Measurements from ENCODE around the gene UFSP1.

UFSP1 gene

DNA sequence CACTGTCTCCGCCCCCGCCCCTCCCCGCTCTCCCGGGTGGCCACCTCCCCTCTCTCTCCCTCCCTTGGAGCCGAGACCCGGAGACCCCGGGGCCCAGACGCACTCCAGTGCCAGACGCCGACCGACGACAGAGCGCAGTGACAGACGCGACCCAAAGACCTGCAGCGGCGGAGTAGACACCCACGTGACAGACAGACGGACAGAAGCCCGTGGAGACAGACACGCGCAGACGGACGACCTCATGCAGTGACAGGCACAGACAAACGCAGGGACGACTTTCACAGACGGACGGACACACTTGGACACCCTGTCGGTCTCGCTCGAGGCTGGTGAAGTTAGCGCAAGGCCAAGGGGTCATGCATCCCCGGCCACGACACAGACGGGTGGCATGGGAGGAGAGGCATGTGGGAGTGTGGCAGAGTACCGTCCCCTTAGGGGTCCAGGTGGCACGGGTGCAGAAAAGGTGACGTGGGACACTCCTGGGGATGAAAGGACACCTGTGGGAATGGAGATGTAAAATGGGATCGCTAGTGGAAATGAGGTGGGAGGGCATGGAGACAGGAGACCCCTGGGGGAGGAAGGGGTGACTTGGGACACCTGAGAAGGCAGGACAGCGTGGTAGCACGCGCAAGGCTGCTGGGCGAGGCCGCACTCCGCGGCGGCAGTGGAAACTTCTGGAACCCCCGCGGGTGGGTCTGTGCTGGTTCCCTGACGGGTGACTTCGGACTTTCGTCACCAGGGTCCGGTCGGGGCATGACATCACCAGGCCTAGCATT, 6.6 kb upstream of the UFSP1 start:
- DNase-seq (ENCODE audit: low read depth in 2 of 2) = no peak

DNA sequence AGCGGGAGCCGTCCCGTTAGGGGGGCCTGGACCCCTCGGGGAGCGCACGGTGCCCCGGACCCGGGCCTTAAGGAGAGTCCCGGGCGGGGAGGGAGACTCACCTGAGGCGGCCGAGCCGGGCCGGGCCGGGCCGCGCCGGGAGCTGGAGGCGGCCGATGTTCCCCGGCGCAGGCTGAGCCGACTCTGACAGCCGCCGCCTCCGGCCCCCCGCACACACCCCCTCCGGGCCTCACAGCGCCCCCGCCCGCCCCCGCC, 6.1 kb upstream of the UFSP1 start, which contains the start of gene ACHE:
TSS of gene ACHE (minus strand) at position 188 of the 255 bp plus-strand sequence. CDS start 1,656 bp downstream, outside the sequence.
- no peak for DNase-seq (ENCODE audit: low read depth in 2 of 2)

DNA sequence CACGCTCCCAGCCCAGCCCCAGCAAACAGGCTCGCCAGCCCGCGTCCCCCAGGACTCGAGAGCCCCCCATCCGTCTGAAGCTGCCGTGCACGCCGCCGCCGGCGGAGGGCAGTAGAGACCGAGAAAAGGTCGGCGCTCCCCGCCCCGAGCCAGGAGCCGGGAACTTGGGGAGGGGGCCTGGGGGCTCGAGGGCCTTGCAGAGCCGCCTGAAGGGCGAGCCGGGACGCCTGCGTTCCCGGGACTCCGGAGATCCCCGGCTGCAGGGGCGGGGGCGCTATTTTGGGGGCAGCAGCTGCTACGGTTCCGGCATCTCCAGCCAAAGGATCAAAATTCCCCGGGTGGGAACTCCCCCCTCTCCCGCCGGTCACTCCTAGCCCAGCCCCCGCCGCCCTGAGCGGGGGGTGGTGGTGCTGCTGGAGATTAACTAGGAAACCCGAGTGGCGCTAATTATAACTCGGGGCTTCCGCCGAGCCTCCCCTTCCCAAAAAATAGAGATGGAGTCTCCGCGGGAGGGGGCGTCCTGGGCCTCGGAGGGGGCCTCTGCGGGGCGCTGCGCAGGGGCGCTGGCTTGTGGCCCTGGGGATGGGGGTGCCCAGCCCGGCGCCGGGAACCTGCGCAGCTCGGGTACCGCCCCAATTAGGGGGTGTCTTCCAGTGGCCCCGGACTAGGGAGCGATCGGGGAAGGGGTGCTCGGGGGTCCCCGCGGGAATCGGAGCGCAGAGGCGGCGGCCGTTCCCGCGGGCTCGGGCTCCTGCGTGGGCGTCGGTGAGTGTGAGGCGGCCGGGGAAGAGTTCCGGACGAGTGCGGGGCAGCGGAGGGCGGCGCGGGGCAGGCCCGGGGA, 5.6 kb upstream of the UFSP1 start:
- no peak for DNase-seq (ENCODE audit: low read depth in 2 of 2)

DNA sequence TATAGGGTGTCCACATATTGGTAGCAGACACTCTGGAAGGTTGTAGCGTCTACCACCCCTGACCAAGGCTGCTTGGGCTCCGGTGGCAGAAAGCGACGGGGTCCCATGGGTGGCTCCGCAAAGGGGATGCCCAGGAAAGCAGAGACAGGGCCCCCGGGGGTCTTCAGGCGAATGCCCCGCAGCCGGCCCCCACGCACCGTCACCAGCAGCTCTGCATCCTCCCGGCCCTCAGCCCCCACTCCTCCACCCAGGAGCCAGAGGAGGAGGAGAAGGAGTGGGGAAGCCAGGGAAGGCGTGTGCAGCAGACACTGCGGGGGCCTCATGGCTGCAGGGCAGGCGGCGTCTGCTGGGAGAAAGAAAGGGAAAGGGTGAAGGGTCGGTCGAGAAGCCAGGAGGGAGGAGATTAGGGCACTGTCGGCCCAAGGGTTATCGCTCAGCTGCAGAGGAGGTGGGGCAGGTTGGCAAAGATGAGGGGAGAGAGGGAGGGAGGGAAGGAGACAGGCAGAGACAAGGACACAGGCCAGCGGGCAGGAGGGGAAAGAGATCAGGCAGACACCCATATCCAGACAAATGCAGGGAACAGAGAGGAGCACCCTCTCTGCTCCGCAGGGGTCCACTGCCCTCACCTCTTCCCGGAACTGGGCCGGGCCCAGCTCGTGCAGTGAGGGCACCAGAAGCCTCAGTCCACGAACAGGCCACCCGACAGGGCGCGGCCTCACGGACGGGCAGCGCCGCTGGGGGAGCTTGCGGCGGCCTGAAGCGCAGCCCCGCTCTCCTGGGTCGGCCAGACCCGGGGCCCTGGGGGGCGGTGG, 4.6 kb upstream of the UFSP1 start:
- DNase-seq (ENCODE audit: low read depth in 2 of 2) = no peak

DNA sequence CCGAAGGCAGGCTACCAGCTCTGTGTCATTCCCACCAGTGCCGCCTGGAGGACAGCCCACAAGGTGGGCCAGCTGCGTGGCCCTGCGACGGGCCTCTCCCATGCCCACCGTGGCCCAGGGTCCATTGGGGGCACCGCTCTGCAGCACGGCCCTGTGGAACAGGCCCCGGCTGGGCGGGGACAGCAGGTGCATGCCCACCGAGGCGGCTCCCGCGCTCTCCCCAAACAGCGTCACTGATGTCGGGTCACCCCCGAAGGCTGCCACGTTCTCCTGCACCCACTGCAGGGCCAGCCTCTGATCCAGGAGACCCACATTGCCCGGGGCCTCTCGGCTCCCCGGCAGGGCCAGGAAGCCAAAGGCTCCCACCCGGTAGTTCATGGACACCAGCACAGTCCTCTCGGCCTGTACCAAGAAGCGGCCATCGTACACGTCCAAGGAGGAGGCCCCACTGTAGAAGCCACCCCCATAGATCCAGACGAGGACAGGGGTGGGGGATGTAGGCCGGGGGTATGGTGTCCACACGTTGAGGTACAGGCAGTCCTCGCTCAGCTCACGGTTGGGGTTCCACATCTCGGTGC, 3.9 kb upstream of the UFSP1 start:
- DNase-seq (ENCODE audit: low read depth in 2 of 2) = no peak

DNA sequence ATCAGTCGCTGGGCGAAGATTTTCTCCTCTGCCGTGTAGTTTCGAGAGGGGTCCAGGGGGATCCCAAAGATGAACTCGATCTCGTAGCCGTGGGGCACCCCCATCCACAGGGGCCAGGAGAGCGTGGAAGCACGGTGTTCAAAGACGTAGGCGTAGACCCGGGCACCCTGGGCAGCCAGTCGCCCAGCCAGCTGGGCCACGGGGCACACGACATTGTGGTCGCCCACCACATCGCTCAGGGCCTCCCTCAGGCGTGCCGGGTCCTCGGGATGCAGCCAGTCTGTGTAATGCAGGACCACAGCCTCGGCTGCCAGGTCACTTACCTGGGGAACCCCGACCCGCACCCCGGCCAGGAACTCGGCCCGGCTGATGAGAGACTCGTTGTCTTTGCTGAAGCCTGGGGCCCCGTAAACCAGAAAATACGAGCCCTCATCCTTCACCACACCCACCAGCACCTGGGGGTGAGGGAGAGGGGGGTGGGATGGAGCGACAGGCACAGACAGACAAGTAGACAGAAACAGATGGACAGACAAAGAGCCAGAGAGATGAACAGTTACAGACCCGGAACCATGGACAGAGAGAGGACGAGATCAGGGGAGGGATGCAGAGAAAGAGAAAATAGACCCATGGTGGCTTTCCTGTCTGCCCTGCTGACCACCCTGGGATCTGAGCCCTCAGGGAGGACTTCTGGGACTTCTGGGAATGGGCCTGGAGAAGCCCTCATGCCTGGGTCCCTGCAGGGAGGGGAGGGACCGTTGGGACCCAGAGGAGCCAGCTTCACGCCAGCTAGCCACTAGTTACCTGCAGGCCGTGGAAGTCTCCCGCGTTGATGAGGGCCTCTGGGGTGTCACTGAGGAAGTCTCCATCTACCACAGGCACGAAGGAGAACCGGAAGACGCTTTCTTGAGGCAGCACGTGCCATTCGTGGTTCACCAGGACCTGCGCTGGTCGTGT, 3.1 kb upstream of the UFSP1 start:
- no peak for DNase-seq (ENCODE audit: low read depth in 2 of 2)

DNA sequence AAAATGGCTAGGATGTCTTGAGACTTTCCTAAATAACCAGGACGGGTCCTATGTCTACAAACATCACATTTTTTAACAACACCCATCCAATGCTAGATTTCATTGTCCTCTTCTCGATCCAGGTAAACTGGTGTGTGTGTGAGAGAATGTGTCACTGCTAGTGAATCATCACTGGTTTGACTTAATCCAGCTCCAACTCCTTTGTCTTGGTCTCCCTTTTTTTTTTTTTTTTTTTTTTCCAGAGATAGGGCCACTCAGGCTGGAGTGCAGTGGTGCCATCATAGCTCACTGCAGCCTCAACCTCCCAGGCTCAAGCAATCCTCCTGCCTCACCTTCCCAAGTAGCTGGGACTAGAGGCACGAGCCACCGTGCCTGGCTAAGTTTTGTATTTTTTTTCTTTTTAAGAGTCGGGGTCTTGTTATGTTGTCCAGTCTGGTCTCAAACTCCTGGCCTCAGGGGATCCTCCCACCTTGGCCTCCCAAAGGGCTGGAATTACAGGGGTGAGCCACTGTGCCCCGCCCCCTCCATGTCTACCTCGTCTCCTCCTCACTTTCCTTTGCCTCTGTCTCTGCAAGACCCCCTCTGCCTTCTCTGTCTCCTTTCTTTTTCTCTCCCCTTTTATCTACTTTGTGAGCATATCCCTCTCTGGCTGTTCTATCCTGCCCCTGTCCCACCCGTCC, 2.2 kb upstream of the UFSP1 start:
- DNase-seq (ENCODE audit: low read depth in 2 of 2) = no peak

DNA sequence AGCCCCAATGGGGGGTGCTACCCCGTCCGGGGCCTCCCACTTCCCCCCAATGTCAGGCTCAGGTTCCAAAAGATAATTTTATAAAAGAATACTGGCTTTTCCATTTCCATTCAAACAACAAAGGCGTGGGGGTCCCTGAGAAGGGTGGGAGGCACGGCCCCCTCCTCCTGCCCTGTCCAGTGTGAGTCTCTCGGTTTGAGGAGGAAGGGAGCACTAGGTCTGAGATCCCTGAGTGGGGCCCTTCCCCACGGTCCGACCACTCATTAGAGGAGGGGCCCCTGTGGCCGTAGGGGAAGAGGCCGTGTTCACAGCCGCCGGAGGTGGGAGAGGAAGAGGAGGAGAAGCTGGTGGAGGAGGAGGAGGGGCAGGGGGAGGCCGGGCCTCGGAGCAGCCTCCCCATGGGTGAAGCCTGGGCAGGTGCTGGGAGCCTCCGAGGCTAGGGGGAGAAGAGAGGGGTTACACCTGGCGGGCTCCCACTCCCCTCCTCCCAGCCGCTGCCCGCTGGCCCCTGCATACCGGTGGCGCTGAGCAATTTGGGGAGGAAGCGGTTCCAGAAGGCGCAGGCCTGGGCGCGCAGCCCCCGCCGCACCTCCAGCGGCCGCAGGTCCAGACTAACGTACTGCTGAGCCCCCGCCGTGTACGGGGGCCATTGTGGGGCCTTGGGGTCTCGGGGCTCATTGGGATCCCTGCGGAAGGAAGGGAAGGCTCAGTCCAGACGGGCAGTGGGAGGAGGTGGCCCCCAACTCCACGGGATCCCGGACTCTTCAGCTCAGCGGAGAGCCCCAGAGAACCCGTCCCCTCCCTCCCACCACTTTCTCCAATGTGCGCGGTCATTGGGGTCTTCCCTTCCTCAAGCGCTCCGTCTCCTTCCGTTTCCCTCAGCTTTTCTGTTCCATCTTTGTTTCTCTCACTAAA, 1.4 kb upstream of the UFSP1 start:
- no peak for DNase-seq (ENCODE audit: low read depth in 2 of 2)

DNA sequence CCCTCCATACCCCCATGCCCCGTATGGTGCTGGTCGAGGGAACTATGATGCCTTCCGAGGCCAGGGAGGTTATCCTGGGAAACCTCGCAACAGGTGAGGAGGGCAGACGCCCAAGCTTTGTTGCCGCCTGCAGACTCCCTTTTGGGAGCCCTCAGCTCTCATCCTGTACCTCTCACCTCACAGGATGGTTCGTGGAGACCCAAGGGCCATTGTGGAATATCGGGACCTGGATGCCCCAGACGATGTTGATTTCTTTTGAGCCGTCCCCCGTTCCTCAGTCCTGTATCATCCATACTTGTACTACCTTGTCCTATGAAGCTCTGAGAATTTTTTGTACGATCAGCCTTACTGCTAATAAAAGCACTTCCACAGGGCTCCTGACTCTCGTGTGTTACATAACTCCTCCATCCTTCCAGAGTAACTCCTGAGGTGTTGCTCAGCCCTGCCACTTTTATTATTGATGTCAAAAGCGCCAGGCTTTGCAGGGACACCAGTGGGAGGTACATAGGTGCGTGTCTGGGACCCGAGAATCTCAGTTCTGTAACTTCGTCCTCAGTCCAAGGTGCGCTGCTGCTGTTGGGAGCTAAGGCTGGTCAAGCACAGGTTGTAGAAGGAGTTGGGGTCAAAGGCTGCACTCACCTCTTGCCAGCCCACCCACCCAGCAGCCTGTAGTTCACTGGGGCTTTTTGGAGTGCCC, 1.1 kb downstream of the UFSP1 start:
- no peak for DNase-seq (ENCODE audit: low read depth in 2 of 2)

DNA sequence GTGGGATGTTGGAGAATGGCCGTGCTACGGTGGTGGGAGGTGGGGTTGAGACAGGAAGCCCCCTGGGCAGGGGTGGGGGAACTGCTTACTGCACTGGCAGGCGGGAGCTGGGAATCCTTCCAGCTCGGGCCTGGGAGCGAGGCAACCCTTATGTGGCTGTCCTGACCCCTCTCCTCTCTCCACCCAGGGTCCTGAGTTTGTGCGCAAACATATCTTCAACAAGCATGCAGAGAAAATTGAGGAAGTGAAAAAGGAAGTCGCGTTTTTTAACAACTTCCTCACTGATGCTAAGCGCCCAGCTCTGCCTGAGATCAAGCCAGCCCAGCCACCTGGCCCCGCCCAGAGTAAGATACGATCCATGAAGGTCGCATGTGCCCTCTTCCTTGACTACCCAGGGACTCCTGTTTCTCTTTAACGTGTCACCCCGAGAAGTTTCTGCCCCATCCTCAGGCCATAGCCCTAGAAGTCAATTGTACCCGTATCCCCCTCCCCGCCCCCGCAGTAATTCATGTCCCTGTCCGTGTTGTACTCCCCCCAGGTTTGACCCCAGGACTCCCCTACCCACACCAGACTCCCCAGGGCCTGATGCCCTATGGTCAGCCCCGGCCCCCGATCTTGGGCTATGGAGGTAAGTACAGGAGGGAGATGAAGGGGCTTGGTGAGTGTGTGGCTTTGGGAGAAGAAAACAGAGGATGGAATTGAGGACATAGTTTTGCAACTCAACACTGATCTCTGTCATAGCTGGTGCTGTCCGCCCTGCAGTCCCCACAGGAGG, 1.8 kb downstream of the UFSP1 start:
- DNase-seq (ENCODE audit: low read depth in 2 of 2) = no peak

DNA sequence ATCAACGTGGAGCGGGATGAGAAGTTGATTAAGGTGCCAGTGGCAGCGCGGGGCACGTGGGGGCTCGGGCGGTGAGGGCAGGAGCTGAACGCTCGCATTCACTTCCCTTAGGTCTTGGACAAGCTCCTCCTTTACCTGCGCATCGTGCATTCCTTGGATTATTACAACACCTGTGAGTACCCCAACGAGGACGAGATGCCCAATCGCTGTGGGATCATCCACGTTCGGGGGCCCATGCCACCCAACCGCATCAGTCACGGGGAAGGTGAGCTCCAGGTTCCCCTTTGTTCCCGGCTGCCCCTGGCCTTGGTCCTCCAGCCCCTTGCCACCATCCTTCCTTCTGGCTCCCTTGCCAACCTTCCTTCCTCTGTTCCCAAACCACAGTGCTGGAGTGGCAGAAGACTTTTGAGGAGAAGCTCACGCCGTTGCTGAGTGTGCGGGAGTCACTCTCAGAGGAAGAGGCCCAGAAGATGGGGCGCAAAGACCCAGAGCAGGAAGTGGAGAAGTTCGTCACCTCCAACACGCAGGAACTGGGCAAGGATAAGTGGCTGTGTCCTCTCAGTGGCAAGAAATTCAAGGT, 2.5 kb downstream of the UFSP1 start:
- no peak for DNase-seq (ENCODE audit: low read depth in 2 of 2)

DNA sequence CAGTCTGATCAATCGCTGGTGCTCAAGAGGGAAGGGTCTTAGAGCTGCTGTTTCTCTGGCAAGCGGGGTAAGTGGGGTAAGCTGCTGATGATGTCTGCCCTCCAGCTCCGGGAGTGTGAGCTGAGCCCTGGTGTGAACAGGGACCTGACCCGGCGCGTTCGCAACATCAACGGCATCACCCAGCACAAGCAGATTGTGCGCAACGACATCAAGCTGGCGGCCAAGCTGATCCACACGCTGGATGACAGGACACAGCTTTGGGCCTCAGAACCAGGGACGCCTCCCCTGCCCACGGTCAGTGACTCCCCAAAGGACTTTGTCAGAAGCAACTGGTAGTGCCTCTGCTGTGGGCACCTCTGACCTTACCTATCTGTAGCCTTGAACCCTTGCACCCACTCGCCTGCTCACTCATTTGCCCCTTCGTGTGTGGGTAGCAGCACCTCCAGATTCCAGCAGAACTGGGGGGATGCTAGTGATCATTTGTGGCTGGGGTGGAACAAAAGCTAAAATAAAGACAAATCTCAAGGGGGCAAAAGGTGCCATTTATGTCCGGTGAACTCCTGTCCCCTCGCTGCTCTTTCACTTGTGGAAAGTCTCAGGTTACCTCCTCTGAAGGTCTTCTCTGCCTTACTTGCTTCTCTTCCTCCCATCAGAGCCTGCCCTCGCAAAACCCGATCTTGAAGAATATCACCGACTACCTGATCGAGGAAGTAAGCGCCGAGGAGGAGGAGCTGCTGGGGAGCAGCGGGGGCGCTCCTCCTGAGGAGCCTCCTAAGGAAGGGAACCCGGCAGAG, 3.2 kb downstream of the UFSP1 start:
- no peak for DNase-seq (ENCODE audit: low read depth in 2 of 2)

DNA sequence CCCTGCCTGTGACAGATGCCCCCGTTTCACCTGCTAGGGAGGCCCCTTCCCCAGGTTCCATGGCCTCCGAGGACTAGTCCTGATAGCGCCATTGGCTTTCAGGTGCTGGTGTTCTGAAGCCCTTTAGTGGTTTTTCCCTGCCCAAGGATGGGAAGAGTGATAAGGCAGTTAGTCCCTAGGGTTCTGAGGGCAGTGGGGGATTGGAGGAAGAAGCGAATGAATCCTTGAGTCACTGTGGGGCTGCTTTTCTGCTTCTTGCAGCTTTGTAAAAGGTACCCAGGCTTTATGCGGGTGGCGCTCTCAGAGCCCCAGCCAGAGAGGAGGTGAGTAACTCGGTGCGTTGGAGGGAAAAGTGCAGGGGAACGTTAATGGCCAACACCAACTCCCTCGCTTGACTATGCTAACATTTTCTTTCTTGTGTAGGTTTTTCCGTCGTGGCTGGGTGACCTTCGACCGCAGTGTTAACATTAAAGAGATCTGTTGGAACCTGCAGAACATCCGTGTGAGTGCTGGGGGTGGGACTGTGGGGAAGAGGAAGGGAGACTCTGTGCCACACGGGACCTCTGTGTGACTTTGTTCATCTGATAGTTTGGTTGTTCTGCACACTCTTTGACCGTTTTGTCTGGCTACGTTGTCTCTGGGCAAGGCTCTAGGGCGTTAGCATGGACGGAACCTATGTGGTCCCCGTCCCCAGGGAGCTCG, 3.9 kb downstream of the UFSP1 start:
- no peak for DNase-seq (ENCODE audit: low read depth in 2 of 2)

DNA sequence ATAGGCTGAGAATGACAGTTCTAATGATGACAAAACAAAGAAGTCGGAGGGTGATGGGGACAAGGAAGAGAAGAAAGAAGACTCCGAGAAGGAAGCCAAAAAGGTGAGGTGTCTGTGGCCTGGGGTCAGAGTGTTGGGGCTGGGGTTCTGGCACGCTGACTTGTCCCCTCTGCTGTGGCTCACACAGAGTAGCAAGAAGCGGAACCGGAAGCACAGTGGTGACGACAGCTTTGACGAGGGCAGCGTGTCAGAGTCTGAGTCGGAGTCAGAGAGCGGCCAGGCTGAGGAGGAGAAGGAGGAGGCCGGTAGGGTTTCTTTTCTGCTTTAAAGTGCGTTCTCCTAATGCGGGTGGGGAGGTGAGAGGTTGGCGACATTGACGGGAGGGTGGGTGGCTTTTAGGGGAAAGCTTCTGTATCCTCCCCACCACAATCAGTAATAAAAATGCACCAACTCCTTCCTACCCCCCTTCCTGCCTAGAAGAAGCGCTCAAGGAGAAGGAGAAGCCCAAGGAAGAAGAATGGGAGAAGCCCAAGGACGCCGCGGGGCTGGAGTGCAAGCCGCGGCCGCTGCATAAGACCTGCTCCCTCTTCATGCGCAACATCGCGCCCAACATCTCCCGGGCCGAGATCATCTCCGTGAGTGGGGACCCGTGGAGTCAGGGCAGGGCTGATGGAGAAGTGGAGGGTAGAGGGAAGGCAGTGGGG, 4.6 kb downstream of the UFSP1 start:
- DNase-seq (ENCODE audit: low read depth in 2 of 2) = no peak

DNA sequence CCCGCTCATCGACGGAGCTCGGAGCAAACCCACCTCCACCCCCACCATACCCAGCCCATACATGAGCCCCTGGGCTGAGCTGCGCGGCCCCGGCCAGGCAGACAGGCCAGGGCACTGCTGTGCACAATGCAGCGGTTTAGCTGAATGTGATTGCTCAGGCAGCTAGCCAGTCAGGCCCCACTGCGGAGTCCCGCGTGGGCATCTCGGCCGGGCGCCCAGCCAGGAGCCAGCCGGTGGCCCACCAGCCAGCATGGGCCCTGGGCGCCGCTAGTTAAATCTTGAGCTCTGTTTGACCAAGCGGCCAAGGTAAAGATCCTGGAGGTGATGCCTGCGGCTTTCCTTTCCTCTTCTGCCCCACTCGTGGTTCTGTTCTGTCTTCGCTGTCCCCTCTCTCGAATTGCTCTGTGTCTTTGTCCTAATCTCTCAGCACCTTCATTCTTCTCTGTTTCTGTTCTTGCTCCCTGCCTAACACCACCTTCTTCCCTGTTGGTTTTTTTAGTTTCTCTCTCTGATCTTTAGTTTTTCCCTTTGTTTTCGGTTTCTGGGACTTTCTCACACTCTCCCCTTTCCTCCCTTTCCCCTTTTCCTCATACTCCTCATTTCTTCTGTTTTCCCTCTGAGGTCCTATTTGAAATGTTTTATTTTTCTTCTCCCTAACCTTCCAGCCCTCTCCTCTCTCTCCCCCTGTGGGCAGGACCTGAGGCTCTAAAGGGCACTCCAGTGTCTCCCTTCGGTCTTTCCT, 6.6 kb downstream of the UFSP1 start:
- no peak for DNase-seq (ENCODE audit: low read depth in 2 of 2)

Measured in stimulated activated CD8-positive, alpha-beta memory T cell treated with anti-CD3 and anti-CD28 coated beads, Interleukin-7, amount 100 ng/mL, for 1 hour (primary cell).